Measurements from ENCODE around the gene CHTOP.

The CHTOP gene

GRCh38 chr1:153612755-153613331, 21.0 kb upstream of the CHTOP start, which contains the start of gene S100A16:
Gene S100A16, minus strand, starts transcription at chr1:153613137. Its CDS starts 4,986 bp downstream, at chr1:153608151.
- Histone ChIP-seq H3K9ac (ENCODE audit: low read length) (peak within 1 kb of the TSS; percentile 5), H3K4me1 (ENCODE audit: control insufficient read depth, insufficient read depth, low read length) (peaks cover 60% of the 10 kb centered on the region), H3K4me3 (ENCODE audit: low read depth, low read length) (peak within 1 kb of the TSS; percentile 44)

GRCh38 chr1:153613406-153613805, 20.5 kb upstream of the CHTOP start:
- no peaks in the 10 kb centered on the region; the same call in 1 of the 2 replicates for H3K27me3 ChIP-seq (ENCODE audit: control insufficient read depth, insufficient read depth, low read length)
- H3K4me1 ChIP-seq (ENCODE audit: control insufficient read depth, insufficient read depth, low read length), result peaks cover 54% of the 10 kb centered on the region
- no peak overlapping the region for H3K9ac ChIP-seq (ENCODE audit: low read length)
- H3K9me3 ChIP-seq (ENCODE audit: control insufficient read depth, insufficient read depth, low read depth, low read length), result no peaks in the 10 kb centered on the region
- no peaks in the 10 kb centered on the region for H3K36me3 ChIP-seq (ENCODE audit: control insufficient read depth, insufficient read depth, low read length)
- no peak overlapping the region for H3K27ac ChIP-seq (ENCODE audit: low read depth, low read length)
- peak overlapping the region; percentile 44; the same call in 1 of the 2 replicates for H3K4me3 ChIP-seq (ENCODE audit: low read depth, low read length)

More at GRCh38 chr1:153612755-153613331, 21.0 kb upstream of the CHTOP start, which contains the start of gene S100A16:
- Histone ChIP-seq H3K27ac (ENCODE audit: low read depth, low read length) (no peak within 1 kb of the TSS), H3K36me3 (ENCODE audit: control insufficient read depth, insufficient read depth, low read length) (no peaks in the 10 kb centered on the region), H3K9me3 (ENCODE audit: control insufficient read depth, insufficient read depth, low read depth, low read length) (no peaks in the 10 kb centered on the region), H3K27me3 (ENCODE audit: control insufficient read depth, insufficient read depth, low read length) (peaks cover 3% of the 10 kb centered on the region; the same call in 1 of the 2 replicates)

DNA sequence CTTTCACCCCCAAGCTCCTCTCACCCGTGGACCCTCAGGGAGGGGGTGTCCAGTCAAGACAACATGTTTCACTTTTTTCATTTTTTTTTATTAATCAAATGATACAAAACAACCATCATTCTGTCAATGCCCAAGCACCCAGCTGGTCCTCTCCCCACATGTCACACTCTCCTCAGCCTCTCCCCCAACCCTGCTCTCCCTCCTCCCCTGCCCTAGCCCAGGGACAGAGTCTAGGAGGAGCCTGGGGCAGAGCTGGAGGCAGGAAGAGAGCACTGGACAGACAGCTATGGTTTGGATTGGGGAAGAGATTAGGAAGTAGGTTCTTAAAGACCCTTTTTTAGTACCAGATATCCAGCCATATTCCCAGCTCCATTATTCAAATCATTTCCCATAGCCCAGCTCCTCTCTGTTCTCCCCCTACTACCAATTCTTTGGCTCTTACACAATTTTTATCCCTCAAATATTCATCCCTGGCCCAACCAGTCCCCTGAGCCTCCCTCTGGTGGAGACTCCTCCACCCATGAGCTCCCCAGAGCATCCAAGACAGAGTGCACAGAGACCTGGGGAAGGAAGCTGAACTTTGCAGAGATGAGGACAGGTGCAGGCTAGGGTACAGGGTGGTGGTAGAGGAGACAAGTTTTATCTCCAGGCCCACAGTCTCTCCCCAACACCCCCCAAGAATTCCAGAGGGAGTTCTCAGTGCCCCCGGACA, 19.5 kb upstream of the CHTOP start:
- Histone ChIP-seq H3K9ac (ENCODE audit: low read length) (no peak overlapping the region), H3K4me3 (ENCODE audit: low read depth, low read length) (no peak overlapping the region), H3K27me3 (ENCODE audit: control insufficient read depth, insufficient read depth, low read length) (no peaks in the 10 kb centered on the region; the same call in 1 of the 2 replicates), H3K27ac (ENCODE audit: low read depth, low read length) (no peak overlapping the region), H3K4me1 (ENCODE audit: control insufficient read depth, insufficient read depth, low read length) (peaks cover 45% of the 10 kb centered on the region), H3K9me3 (ENCODE audit: control insufficient read depth, insufficient read depth, low read depth, low read length) (no peaks in the 10 kb centered on the region), H3K36me3 (ENCODE audit: control insufficient read depth, insufficient read depth, low read length) (0 out of 2 replicates have a peak, but pooled peaks cover 3% of the 10 kb centered on the region)

DNA sequence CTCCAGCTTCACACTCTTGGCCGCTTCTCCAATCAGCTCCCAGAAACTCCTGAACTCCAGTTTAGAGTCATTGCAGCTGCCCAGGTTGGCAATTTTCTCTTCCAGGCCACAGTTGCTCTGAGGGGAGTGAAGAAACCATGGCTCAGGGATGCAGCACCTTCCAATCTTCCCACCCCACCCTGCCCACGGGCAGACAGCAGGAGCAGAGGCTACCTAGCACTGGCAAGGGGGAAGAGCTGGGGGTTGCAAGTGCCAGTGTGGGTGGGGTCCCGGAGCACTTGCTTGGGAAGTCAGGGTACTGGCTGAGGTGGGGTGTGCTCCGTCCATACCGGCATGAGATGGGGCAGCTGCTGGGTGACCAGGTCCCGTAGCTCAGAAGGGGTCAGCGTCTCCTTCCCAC, 19.0 kb upstream of the CHTOP start:
- H3K36me3 ChIP-seq (ENCODE audit: control insufficient read depth, insufficient read depth, low read length), result peaks cover 6% of the 10 kb centered on the region; the same call in 1 of the 2 replicates

DNA sequence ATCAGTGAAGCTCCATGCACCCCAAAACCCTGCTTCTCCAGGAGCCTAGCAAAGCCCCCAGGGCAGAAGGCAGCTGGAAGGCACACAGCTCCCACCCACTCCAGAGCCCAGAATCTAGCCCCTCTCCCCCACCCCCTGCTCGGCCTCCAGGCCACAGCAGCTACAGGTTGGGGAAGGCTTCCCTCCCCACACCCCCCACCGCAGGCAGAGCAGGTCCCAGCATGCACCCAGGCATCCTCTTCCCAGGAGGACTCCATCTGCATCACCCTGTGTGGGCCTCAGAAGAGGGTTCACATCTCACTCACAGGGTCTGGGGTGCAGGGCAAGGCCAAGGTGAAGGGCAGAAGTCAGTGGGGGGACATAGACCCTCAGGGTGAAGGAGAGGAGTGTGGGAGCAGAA, 18.5 kb upstream of the CHTOP start:
- H3K27ac ChIP-seq (ENCODE audit: low read depth, low read length), result no peak overlapping the region

More for the DNA sequence above, 19.0 kb upstream of the CHTOP start:
- Histone ChIP-seq H3K27ac (ENCODE audit: low read depth, low read length) (no peak overlapping the region), H3K27me3 (ENCODE audit: control insufficient read depth, insufficient read depth, low read length) (no peaks in the 10 kb centered on the region; the same call in 1 of the 2 replicates), H3K9me3 (ENCODE audit: control insufficient read depth, insufficient read depth, low read depth, low read length) (no peaks in the 10 kb centered on the region), H3K4me1 (ENCODE audit: control insufficient read depth, insufficient read depth, low read length) (peaks cover 39% of the 10 kb centered on the region), H3K9ac (ENCODE audit: low read length) (no peak overlapping the region), H3K4me3 (ENCODE audit: low read depth, low read length) (no peak overlapping the region)

GRCh38 chr1:153616144-153616916, 17.5 kb upstream of the CHTOP start, which contains the start of gene S100A14:
Gene S100A14, minus strand, starts transcription at chr1:153616325. Its CDS starts 467 bp downstream, at chr1:153615858.
- H3K4me1 ChIP-seq (ENCODE audit: control insufficient read depth, insufficient read depth, low read length), result peaks cover 34% of the 10 kb centered on the region
- no peak within 1 kb of the TSS for H3K4me3 ChIP-seq (ENCODE audit: low read depth, low read length)
- no peaks in the 10 kb centered on the region; the same call in 1 of the 2 replicates for H3K27me3 ChIP-seq (ENCODE audit: control insufficient read depth, insufficient read depth, low read length)
- no peak within 1 kb of the TSS for H3K27ac ChIP-seq (ENCODE audit: low read depth, low read length)
- H3K36me3 ChIP-seq (ENCODE audit: control insufficient read depth, insufficient read depth, low read length), result peaks cover 9% of the 10 kb centered on the region; the same call in 1 of the 2 replicates
- H3K9ac ChIP-seq (ENCODE audit: low read length), result no peak within 1 kb of the TSS
- no peaks in the 10 kb centered on the region for H3K9me3 ChIP-seq (ENCODE audit: control insufficient read depth, insufficient read depth, low read depth, low read length)

More for the DNA sequence above, 18.5 kb upstream of the CHTOP start:
- Histone ChIP-seq H3K9me3 (ENCODE audit: control insufficient read depth, insufficient read depth, low read depth, low read length) (no peaks in the 10 kb centered on the region), H3K4me1 (ENCODE audit: control insufficient read depth, insufficient read depth, low read length) (peaks cover 34% of the 10 kb centered on the region), H3K4me3 (ENCODE audit: low read depth, low read length) (no peak overlapping the region), H3K36me3 (ENCODE audit: control insufficient read depth, insufficient read depth, low read length) (peaks cover 6% of the 10 kb centered on the region; the same call in 1 of the 2 replicates), H3K27me3 (ENCODE audit: control insufficient read depth, insufficient read depth, low read length) (no peaks in the 10 kb centered on the region; the same call in 1 of the 2 replicates), H3K9ac (ENCODE audit: low read length) (no peak overlapping the region)

- Histone ChIP-seq H3K4me3 (ENCODE audit: low read depth, low read length) (no peak overlapping the region), H3K36me3 (ENCODE audit: control insufficient read depth, insufficient read depth, low read length) (peaks cover 9% of the 10 kb centered on the region; the same call in 1 of the 2 replicates), H3K27me3 (ENCODE audit: control insufficient read depth, insufficient read depth, low read length) (no peaks in the 10 kb centered on the region; the same call in 1 of the 2 replicates), H3K27ac (ENCODE audit: low read depth, low read length) (no peak overlapping the region), H3K4me1 (ENCODE audit: control insufficient read depth, insufficient read depth, low read length) (peaks cover 30% of the 10 kb centered on the region), H3K9ac (ENCODE audit: low read length) (no peak overlapping the region), H3K9me3 (ENCODE audit: control insufficient read depth, insufficient read depth, low read depth, low read length) (no peaks in the 10 kb centered on the region)
Measured at GRCh38 chr1:153616917-153617311, 17.0 kb upstream of the CHTOP start.

DNA sequence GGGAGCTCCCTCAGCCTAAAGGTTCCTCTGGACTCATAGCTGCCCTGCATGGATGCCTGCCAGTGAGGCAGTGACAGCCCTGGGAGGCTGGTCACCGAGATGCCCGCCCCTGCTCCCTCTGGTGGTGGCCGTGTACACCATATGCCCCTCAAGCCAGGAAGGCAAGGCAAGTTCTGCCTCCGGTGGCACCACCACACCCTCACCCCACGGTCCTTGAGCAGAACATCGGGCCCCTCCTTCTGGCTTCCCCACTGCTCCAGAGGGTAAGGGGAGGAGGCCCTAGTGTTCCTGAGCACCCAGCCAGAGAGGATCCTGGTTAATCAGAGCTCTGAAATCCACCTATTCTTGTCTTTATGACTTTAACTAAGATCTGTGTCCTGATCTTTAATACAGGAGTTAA, 16.2 kb upstream of the CHTOP start:
- Histone ChIP-seq H3K9me3 (ENCODE audit: control insufficient read depth, insufficient read depth, low read depth, low read length) (no peaks in the 10 kb centered on the region), H3K4me1 (ENCODE audit: control insufficient read depth, insufficient read depth, low read length) (peaks cover 24% of the 10 kb centered on the region), H3K9ac (ENCODE audit: low read length) (no peak overlapping the region), H3K4me3 (ENCODE audit: low read depth, low read length) (no peak overlapping the region), H3K27ac (ENCODE audit: low read depth, low read length) (no peak overlapping the region), H3K27me3 (ENCODE audit: control insufficient read depth, insufficient read depth, low read length) (no peaks in the 10 kb centered on the region), H3K36me3 (ENCODE audit: control insufficient read depth, insufficient read depth, low read length) (peaks cover 15% of the 10 kb centered on the region; the same call in 1 of the 2 replicates)

GRCh38 chr1:153619171-153619570, 14.7 kb upstream of the CHTOP start:
- no peaks in the 10 kb centered on the region for H3K27me3 ChIP-seq (ENCODE audit: control insufficient read depth, insufficient read depth, low read length)
- peaks cover 21% of the 10 kb centered on the region; the same call in 1 of the 2 replicates for H3K4me1 ChIP-seq (ENCODE audit: control insufficient read depth, insufficient read depth, low read length)
- H3K4me3 ChIP-seq (ENCODE audit: low read depth, low read length), result no peak overlapping the region
- H3K9me3 ChIP-seq (ENCODE audit: control insufficient read depth, insufficient read depth, low read depth, low read length), result no peaks in the 10 kb centered on the region
- H3K9ac ChIP-seq (ENCODE audit: low read length), result no peak overlapping the region
- peaks cover 16% of the 10 kb centered on the region; the same call in 1 of the 2 replicates for H3K36me3 ChIP-seq (ENCODE audit: control insufficient read depth, insufficient read depth, low read length)
- no peak overlapping the region for H3K27ac ChIP-seq (ENCODE audit: low read depth, low read length)

DNA sequence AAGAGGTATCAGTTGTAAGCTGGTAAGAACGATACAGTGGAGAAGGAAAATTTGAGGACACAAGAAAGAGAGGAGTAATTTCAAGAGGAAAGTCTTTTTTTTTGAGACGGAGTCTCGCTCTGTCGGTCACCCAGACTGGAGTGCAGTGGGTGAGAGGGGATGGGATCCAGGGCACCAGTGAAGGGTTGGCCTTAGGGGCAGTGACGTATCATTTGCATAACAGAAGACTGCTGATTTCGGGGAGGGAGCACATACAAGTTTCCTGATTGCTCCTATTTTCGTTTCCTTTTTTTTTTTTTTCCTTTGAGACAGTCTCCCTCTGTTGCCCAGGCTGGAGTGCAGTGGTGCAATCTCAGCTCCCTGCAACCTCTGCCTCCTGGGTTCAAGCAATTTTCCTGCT, 10.8 kb upstream of the CHTOP start:
- H3K27ac ChIP-seq (ENCODE audit: low read depth, low read length), result no peak overlapping the region
- H3K27me3 ChIP-seq (ENCODE audit: control insufficient read depth, insufficient read depth, low read length), result 0 out of 2 replicates have a peak, but pooled peaks cover 3% of the 10 kb centered on the region
- H3K9ac ChIP-seq (ENCODE audit: low read length), result no peak overlapping the region
- no peaks in the 10 kb centered on the region for H3K9me3 ChIP-seq (ENCODE audit: control insufficient read depth, insufficient read depth, low read depth, low read length)
- H3K36me3 ChIP-seq (ENCODE audit: control insufficient read depth, insufficient read depth, low read length), result peaks cover 22% of the 10 kb centered on the region; the same call in 1 of the 2 replicates
- H3K4me3 ChIP-seq (ENCODE audit: low read depth, low read length), result no peak overlapping the region
- H3K4me1 ChIP-seq (ENCODE audit: control insufficient read depth, insufficient read depth, low read length), result peaks cover 23% of the 10 kb centered on the region

Data from HUES6 (cell line).